NCI-H1930 (cell line): ENCODE results near the gene C19orf33.

Experiments used
- DNase-seq, 2 experiments: peaks; one replicate each; lab custom pipeline; 2025; lab: John Stamatoyannopoulos, UW

The C19orf33 gene

GRCh38 chr19:38340927-38341326 is 36.9 kb downstream of the C19orf33 start:
- no peak for DNase-seq

DNA sequence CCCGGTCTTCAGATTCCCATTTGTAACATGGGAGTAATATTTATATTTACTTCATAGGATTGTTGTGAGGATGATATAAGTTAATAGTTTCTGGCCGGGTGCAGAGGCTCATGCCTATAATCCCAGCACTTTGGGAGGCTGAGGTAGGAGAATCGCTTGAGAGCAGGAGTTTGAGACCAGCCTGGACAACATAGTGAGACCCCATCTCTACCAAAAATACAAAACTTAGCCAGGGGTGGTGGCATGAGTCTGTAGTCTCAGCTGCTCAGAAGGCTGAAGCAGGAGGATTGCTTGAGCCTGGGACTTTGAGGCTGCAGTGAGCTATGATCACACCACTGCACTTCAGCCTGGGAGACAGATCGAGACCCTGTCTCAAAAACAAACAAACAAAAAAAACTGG is 42.8 kb downstream of the C19orf33 start:
- DNase-seq: no peak

DNA sequence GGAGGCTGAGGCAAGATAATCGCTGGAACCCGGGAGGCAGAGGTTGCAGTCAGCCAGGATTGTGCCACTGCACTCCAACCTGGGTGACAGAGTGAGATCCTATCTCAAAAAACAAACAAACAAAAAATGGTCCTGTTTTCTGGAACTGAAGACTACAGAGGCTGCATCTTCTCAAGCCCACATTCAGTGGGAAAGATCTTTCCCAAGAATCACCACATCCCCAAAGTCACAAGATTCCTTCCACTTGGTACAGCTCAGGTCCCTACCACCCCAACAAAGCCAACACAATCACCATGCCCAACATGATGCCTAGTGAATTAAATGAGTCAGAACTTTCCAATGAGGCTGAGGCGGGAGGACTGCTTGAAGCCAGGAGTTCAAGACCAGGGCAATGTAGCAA is 46.8 kb downstream of the C19orf33 start:
- DNase-seq: no peak

GRCh38 chr19:38351865-38352395 is 47.9 kb downstream of the C19orf33 start:
- no peak for DNase-seq

DNA sequence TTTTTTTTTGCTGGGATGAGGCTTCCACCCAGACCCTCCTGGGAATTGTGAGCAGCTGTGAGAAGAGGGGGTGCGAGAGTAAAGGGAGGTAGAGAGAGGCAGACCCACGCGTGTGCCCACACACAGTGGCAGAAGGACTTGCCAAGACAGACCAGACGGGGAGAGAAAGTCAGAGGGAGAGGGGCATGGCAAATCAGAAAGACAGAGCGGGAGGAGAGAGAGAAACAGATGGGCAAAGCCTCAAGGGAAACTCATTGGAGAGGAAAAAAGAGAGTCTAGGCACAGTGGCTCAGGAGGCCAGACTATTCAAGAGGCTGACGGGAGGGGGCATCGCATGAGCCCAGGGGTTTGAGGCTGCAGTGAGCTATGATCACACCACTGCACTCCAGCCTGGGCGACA is 48.6 kb downstream of the C19orf33 start:
- no peak for DNase-seq
